ENCODE data around the gene TNS1.
"Not testable (repeated sequence)": the region's sequence is repeated elsewhere in the genome, so short reads cannot be mapped to it uniquely, and the experiment has no call there.

The TNS1 gene

GRCh38 chr2:218002845-218003180, at the start of gene TNS1:
Gene TNS1, minus strand, starts transcription at chr2:218002995. Its CDS starts 123 bp downstream, at chr2:218002872.
- TF ChIP-seq CTCF (IDR thresholded peaks at IDR 0.05; ENCODE audit: low read depth, low read length) = no peak
- H3K4me3 ChIP-seq (ENCODE audit: low read depth, low read length) = peak within 1 kb of the TSS; percentile 59

- H3K4me3 ChIP-seq (ENCODE audit: low read depth, low read length) = no peak overlapping the region
- no peak for TF ChIP-seq CTCF (IDR thresholded peaks at IDR 0.05; ENCODE audit: low read depth, low read length)
These were observed 49.1 kb upstream of the TNS1 start for GRCh38 chr2:218051903-218052302.

- no peak overlapping the region for H3K4me3 ChIP-seq (ENCODE audit: low read depth, low read length)
- TF ChIP-seq CTCF (IDR thresholded peaks at IDR 0.05; ENCODE audit: low read depth, low read length) = no peak
These were observed 44.9 kb upstream of the TNS1 start for GRCh38 chr2:218047536-218048225.

GRCh38 chr2:218046238-218046637, 43.4 kb upstream of the TNS1 start:
- no peak overlapping the region for H3K4me3 ChIP-seq (ENCODE audit: low read depth, low read length)
- TF ChIP-seq CTCF (IDR thresholded peaks at IDR 0.05; ENCODE audit: low read depth, low read length) = no peak

- H3K4me3 ChIP-seq (ENCODE audit: low read depth, low read length) = not testable (repeated sequence)
These were observed 41.8 kb upstream of the TNS1 start for GRCh38 chr2:218044599-218044998.

- TF ChIP-seq CTCF (IDR thresholded peaks at IDR 0.05; ENCODE audit: low read depth, low read length) = no peak
- H3K4me3 ChIP-seq (ENCODE audit: low read depth, low read length) = no peak overlapping the region
These were observed 40.9 kb upstream of the TNS1 start for GRCh38 chr2:218043701-218044109.

- H3K4me3 ChIP-seq (ENCODE audit: low read depth, low read length) = no peak overlapping the region
- TF ChIP-seq CTCF (IDR thresholded peaks at IDR 0.05; ENCODE audit: low read depth, low read length) = no peak
These were observed 40.3 kb upstream of the TNS1 start for GRCh38 chr2:218043100-218043499.
